ENCODE data around the gene SLC22A31. TPM values are rescaled to one million over a fixed set of nuclear protein-coding genes. Genes with fewer than 3 reads are reported as not detected.

The SLC22A31 gene
- total RNA-seq, 4 donors from 2014 or later, result 0.97 to 2.2 (median 1.7) TPM

GRCh38 chr16:89171216-89172170 is 28.8 kb downstream of the SLC22A31 start, which contains the start of gene CDH15:
Gene CDH15, plus strand, starts transcription at chr16:89171748. Its CDS starts 84 bp downstream, at chr16:89171832.
- TF ChIP-seq POLR2A (IDR thresholded peaks at IDR 0.05) (no peak), CTCF (IDR thresholded peaks at IDR 0.05) (no peak)
- 8 to 38% methylated on average over 1 to 56 of the region's 74 CpGs for WGBS, 2 donors
- DNase-seq (ENCODE audit: low spot score in 2 of 2), result peak; percentile 87 to 96
- intact Hi-C loops (cut with DNase I; ENCODE audit: low total_unique reads), result no loop called here
- no peak within 1 kb of the TSS for H3K4me3 ChIP-seq (ENCODE audit: low read depth, poor library complexity, severe bottlenecking)

GRCh38 chr16:89170346-89171215 is 29.8 kb downstream of the SLC22A31 start:
- H3K4me3 ChIP-seq (ENCODE audit: low read depth, poor library complexity, severe bottlenecking), result no peak overlapping the region
- intact Hi-C loops (cut with DNase I; ENCODE audit: low total_unique reads), result no loop called here
- no peak for DNase-seq (ENCODE audit: low spot score in 2 of 2)
- WGBS, 2 donors, result 11 to 16% methylated on average over 31 to 34 of the region's 34 CpGs
- TF ChIP-seq POLR2A (IDR thresholded peaks at IDR 0.05), result no peak
- no peak for TF ChIP-seq CTCF (IDR thresholded peaks at IDR 0.05)

GRCh38 chr16:89169778-89170177 is 30.6 kb downstream of the SLC22A31 start:
- TF ChIP-seq CTCF (IDR thresholded peaks at IDR 0.05) (no peak), POLR2A (IDR thresholded peaks at IDR 0.05) (no peak)
- no peak overlapping the region for H3K4me3 ChIP-seq (ENCODE audit: low read depth, poor library complexity, severe bottlenecking)
- intact Hi-C loops (cut with DNase I; ENCODE audit: low total_unique reads), result loop anchor here (5.0 to 10.0 kb wide), 2 partner anchors 227 to 355 kb away; partner anchors contain the start of gene APRT
- DNase-seq (ENCODE audit: low spot score in 2 of 2), result no peak
- 61 to 73% methylated on average over 11 to 14 of the region's 14 CpGs for WGBS, 2 donors

GRCh38 chr16:89168381-89169189 is 31.8 kb downstream of the SLC22A31 start:
- intact Hi-C loops (cut with DNase I; ENCODE audit: low total_unique reads), result loop anchor here (5.0 to 10.0 kb wide), 2 partner anchors 226 to 354 kb away; partner anchors contain the start of gene APRT
- H3K4me3 ChIP-seq (ENCODE audit: low read depth, poor library complexity, severe bottlenecking), result no peak overlapping the region
- no peak for DNase-seq (ENCODE audit: low spot score in 2 of 2)
- TF ChIP-seq POLR2A (IDR thresholded peaks at IDR 0.05), result no peak
- no peak for TF ChIP-seq CTCF (IDR thresholded peaks at IDR 0.05)
- 47 to 57% methylated on average over 10 to 15 of the region's 23 CpGs for WGBS, 2 donors

GRCh38 chr16:89167425-89167941 is 32.9 kb downstream of the SLC22A31 start:
- peak in 1 of 3 donors; percentile 94 for TF ChIP-seq CTCF (IDR thresholded peaks at IDR 0.05)
- no peak for TF ChIP-seq POLR2A (IDR thresholded peaks at IDR 0.05)
- H3K4me3 ChIP-seq (ENCODE audit: low read depth, poor library complexity, severe bottlenecking), result no peak overlapping the region
- DNase-seq (ENCODE audit: low spot score in 2 of 2), result peak; percentile 68 to 95
- intact Hi-C loops (cut with DNase I; ENCODE audit: low total_unique reads), result loop anchor here (5.0 to 10.0 kb wide), 2 partner anchors 225 to 353 kb away; partner anchors contain the start of gene APRT
- WGBS, 2 donors, result 10 to 19% methylated on average over 10 to 17 of the region's 18 CpGs

Data from lower leg skin (tissue), 4 donors.